Bronchial epithelial cell (primary cell): ENCODE data around the gene ITGAD. TPM values are rescaled to one million over a fixed set of nuclear protein-coding genes. Genes with fewer than 3 reads are reported as not detected.
A peak's percentile ranks its signal among the peaks of the same experiment; 100 is the strongest.

Experiments
- DNase-seq: peaks from one replicate; pipeline ENCODE4 v3.0.0-alpha.2; 2010; ENCODE audit warnings: low read depth
- FAIRE-seq: peaks from 2 replicates; lab custom pipeline; 2011; peaks lifted over from hg19 to GRCh38; lab: Jason Lieb, UNC
- H3K27me3 ChIP-seq: 2 replicates; pipeline ENCODE4 v1.5.1; 2011; ENCODE audit warnings: low read length; ENCODE audit not compliant: control insufficient read depth, insufficient read depth
- H3K36me3 ChIP-seq: 2 replicates; pipeline ENCODE4 v1.5.1; 2011; ENCODE audit warnings: low read length; ENCODE audit not compliant: control insufficient read depth, insufficient read depth
- H3K4me3 ChIP-seq: 2 replicates; pipeline ENCODE4 v1.5.1; 2011; ENCODE audit warnings: mild to moderate bottlenecking, low read depth, low read length, control low read depth
- total RNA-seq: library from RNA; depleted of rRNA; stranded (reverse); fragments of >200 nt; gene quantifications from 2 replicates; pipeline ENCODE4 v1.2.1, GENCODE V29; 2014
- TF ChIP-seq, protein P1 (sequence below): IDR thresholded peaks from 2 replicates; pipeline ENCODE4 v1.5.1; 2011; ENCODE audit warnings: mild to moderate bottlenecking, moderate library complexity, low read length, control low read depth, inconsistent platforms; ENCODE audit not compliant: insufficient read depth, severe bottlenecking

Gene ITGAD
- not detected in 2 replicates for total RNA-seq

DNA sequence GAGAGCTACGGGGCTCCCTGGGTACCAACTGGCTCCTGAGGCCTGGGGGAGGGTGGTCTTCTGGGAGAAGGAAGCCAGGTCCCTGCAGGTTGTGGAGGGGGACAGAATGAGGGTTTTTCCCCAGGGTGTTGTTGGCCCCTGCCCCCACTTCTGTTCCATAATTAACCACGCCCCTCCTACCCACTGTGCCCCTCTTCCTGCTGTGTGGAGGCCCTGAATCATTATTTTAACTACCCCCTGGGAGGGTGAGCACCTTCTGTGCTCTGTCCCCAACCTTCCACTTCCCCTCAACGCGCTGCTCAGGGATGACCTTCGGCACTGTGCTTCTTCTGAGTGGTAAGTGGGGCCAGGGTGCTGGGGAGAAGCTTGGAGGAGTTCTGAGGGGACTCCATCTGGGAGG is at the start of gene ITGAD:
Gene ITGAD (plus strand): TSS at position 280 of the 400 bp plus-strand sequence. CDS start 26 bp downstream, at position 306.
- H3K4me3 ChIP-seq = no peak within 1 kb of the TSS
- TF ChIP-seq, protein P1, sequence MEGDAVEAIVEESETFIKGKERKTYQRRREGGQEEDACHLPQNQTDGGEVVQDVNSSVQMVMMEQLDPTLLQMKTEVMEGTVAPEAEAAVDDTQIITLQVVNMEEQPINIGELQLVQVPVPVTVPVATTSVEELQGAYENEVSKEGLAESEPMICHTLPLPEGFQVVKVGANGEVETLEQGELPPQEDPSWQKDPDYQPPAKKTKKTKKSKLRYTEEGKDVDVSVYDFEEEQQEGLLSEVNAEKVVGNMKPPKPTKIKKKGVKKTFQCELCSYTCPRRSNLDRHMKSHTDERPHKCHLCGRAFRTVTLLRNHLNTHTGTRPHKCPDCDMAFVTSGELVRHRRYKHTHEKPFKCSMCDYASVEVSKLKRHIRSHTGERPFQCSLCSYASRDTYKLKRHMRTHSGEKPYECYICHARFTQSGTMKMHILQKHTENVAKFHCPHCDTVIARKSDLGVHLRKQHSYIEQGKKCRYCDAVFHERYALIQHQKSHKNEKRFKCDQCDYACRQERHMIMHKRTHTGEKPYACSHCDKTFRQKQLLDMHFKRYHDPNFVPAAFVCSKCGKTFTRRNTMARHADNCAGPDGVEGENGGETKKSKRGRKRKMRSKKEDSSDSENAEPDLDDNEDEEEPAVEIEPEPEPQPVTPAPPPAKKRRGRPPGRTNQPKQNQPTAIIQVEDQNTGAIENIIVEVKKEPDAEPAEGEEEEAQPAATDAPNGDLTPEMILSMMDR = no peak
- no peaks in the 10 kb centered on the region for H3K36me3 ChIP-seq
- DNase-seq (no peak), FAIRE-seq (no peak)
- no peaks in the 10 kb centered on the region for H3K27me3 ChIP-seq

DNA sequence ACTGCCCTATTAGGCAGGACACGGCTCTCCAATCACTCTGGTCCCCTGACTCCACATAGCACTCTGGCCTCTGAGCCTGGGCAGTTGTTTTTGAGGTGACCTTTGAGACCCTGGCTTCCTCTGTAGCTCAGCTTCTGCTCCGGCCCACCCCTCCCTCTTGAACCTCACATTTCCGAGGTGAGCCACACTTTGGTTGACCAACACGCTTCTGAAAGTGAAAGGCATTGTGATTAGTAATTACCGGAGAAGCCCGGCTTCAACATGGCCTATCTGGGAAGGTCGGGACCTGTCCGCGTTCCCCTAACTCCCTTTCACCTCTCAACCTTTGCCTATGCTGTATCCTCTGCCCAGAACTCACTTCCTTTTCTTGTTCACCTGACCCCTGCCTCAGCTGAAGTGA is 48.4 kb upstream of the ITGAD start:
- no peaks in the 10 kb centered on the region for H3K27me3 ChIP-seq
- TF ChIP-seq, protein P1 = no peak
- H3K36me3 ChIP-seq = no peaks in the 10 kb centered on the region
- no peak for DNase-seq
- no peak overlapping the region for H3K4me3 ChIP-seq
- no peak for FAIRE-seq

DNA sequence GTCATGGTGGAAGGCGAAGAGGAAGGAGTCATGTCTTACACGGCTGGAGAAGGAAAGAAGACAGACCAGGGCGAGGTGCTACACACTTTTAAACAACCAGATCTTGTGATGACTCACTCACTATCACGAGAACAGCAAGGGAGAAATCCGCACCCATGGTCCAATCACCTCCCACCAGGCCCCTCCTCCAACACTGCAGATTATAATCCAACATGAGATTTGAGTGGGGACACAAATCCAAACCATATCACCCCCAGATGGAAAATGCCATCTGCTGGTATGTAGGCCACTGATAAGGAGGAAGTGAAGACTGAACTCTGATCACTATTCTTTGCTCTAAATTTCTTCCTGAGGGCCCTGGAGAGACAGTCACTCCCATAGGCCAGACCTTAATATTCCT is 45.7 kb upstream of the ITGAD start:
- TF ChIP-seq, protein P1 = no peak
- no peak for FAIRE-seq
- Histone ChIP-seq H3K4me3 (no peak overlapping the region), H3K36me3 (no peaks in the 10 kb centered on the region), H3K27me3 (no peaks in the 10 kb centered on the region)
- no peak for DNase-seq

DNA sequence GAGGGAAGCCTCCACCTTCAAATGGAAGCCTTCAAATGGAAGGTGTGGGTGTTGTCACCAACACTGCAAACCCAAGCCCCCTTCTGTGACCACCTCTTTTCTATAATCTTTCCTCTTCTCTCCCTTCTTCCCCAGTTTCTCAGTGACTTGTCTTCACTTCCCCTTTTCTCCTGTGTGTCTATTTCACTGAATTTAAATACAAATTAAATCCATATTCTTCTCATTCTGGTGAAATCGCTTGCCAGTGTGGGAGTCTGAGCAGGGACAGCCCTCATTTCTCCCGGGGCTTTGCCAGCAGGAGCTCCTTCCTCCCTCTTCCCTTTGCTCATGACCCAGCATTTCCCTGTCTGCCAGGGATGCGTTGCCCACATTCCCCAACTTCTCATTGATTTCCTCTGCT is 44.6 kb upstream of the ITGAD start:
- no peak for FAIRE-seq
- H3K4me3 ChIP-seq = no peak overlapping the region
- no peaks in the 10 kb centered on the region for H3K36me3 ChIP-seq
- DNase-seq = no peak
- H3K27me3 ChIP-seq = no peaks in the 10 kb centered on the region
- TF ChIP-seq, protein P1 = no peak

DNA sequence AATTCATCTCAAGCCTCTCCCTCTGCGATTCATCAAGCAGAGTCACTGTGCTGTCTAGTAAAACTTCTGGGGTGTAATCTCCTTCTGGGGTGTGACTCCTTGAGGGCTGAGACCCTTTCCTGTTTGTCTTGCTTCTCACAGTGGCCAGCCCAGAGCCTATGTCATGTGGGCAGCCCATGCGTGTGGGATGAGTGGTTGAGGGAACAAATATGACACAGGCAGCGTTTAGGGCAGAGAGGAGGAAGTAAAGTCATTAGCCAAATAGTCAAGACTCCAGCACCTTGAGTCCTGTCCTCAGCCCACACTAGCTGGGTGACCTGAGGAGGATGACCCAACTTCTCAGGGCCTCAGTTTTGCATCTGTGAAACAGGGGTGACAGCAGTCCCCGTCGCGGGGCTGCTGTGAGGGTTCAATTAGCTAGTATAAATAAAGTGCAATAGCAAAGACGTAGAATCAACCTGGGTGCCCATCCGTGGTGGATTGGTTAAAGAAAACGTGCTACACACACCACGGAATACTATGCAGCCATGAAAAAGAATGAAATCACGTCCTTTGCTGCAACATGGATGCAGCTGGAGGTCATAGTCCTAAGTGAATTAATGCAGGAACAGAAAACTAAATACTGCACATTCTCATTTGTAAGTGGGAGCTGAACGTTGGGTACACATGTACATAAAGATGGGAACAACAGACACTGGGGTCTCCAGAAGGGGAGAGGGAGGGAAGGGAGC is 42.7 kb upstream of the ITGAD start:
- no peak overlapping the region for H3K4me3 ChIP-seq
- TF ChIP-seq, protein P1 = no peak
- DNase-seq = no peak
- peak; percentile 32 for FAIRE-seq
- no peaks in the 10 kb centered on the region for H3K27me3 ChIP-seq
- H3K36me3 ChIP-seq = no peaks in the 10 kb centered on the region
